Stimulated activated CD8-positive, alpha-beta memory T cell treated with anti-CD3 and anti-CD28 coated beads, Interleukin-7, amount 100 ng/mL, for 4 hours (primary cell): ENCODE results near the gene ZNF480.
A peak's percentile ranks its signal among the peaks of the same experiment; 100 is the strongest.
"Not testable (repeated sequence)": the region's sequence is repeated elsewhere in the genome, so short reads cannot be mapped to it uniquely, and the experiment has no call there.

Source experiments
- DNase-seq, 2 donors: peaks; one replicate each; pipeline ENCODE4 v3.0.0-alpha.2; 2020; ENCODE audit warnings: low read depth in 2 of 2

ZNF480 gene

DNA sequence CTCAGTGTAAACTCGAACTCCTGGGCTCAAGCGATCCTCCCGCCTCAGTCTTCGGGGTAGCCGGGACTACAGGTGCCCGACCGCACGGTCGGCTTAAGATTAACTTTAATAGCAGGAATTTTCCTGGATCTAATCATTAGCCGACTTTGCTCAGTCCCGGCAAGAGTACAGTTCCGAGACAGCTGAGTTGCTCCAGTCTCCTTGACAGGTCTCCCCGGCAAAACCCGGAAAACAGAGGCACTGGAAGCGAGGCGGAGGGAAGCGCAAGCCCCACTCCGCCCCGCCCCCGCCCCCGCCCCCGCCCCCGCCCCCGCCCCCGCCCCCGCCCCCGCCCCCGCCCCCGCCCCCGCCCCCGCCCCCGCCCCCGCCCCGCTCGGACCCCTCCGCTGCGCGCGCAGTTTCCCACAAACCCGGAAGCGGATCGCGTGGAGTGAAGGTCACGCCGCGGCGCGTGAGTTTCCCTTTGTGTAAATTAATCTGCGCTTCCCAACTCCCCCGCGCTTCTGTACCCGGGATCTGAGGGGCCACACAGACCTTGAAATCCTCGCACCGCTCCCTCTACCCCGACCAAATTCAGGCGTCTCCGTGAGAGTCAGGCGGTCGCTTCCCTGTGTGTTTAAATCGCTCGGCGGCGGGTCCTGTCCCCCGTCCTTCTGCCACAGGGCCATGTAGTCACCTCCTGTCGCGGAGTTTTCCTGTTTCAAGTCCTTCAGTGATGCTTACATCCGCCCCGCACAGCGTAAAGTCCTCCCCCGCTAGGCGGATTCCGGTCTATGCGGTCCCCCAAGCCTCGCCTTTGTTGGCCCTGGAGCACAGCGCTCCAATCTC lies at the start of gene ZNF480:
TSS of gene ZNF480 (plus strand) at position 397 of the 828 bp plus-strand sequence. CDS start 3,244 bp downstream, outside the sequence.
- DNase-seq: peak; percentile 69 to 78

GRCh38 chr19:52248241-52248640 lies 48.7 kb upstream of the ZNF480 start:
- DNase-seq: peak; percentile 38 to 56

GRCh38 chr19:52258426-52258825 lies 38.5 kb upstream of the ZNF480 start:
- DNase-seq: no peak

DNA sequence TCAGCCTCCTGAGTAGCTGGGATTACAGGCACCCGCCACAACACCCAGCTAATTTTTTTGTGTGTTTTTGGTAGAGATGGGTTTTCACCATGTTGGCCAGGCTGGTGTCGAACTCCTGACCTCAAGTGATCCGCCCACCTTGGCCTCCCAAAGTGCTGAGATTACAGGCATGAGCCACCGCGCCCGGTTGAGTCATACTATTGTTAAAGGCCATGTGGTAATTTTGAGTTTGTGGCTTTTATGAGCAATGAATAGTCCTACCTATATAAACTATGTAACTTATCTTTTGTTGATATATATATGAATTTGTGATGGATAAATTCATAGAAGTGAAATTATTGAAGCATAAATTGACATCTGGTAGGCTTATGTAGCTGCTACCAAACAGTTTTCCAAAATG lies 31.4 kb upstream of the ZNF480 start:
- DNase-seq: not testable (repeated sequence)

- peak; percentile 91 to 96 for DNase-seq
These were observed 27.4 kb upstream of the ZNF480 start, which contains the start of gene ZNF766 for GRCh38 chr19:52269338-52270261. Gene ZNF766 (plus strand): TSS chr19:52269587. CDS start chr19:52269614, 27 bp downstream.

GRCh38 chr19:52270266-52270885 lies 26.6 kb upstream of the ZNF480 start:
- DNase-seq: no peak

DNA sequence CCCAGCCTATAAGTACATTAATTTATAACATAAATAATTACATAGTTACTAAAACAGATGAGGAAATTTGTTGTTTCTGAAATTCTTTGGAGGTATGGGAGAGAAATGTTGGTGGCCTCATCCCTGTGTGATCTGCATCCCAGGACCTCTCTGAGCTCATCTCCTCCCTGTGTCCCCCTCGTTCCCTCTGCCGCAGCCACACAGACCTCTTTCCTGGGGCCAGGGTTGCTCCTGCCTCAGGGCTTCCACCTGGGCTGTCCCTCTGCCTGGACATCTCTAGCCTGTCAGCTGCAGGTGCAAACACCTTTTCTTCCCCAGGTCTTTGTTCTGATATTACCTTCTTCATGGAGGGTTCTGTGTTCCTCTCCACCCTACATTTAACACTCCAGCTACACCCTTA lies 23.7 kb upstream of the ZNF480 start:
- DNase-seq: no peak

DNA sequence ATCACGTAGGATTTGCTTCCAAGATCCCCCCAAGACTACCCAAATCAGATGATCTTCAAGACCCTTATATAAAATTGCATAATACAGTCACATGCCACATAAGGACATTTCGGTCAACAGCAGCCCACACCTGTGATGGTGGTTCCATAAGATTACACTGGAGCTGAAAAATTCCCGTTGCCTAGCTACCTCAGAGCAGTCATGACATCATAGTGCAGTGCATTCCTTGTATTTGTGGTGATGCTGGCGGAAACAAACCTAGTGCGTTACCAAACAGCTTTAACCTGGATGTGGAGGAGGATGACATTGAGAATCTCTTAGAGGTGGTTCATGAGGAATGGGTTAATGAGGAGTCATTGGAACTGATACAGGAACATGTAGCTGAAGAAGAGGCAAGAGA lies 22.8 kb upstream of the ZNF480 start:
- DNase-seq: no peak

GRCh38 chr19:52275988-52276387 lies 21.0 kb upstream of the ZNF480 start:
- DNase-seq: no peak

GRCh38 chr19:52277471-52277870 lies 19.5 kb upstream of the ZNF480 start:
- DNase-seq: no peak

DNA sequence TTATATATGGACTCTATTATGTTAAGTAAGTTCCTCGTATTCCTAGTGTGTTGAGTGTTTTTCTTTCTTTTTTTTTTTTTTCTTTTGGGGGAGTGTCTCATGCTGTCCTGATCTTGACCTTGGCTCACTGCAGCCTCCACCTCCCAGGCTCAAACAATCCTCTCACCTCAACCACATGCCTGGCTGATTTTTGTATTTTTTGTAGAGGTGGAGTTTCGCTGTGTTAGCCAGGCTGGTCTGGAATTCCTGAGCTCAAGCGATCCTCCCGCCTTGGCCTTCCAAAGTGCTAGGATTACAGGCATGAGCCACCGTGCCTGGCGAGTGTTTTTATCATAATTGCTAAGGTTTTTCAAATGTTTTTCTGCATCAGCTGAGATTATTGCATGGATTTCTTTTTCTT lies 10.7 kb upstream of the ZNF480 start:
- DNase-seq: no peak

- no peak for DNase-seq
These were observed 5.2 kb upstream of the ZNF480 start for GRCh38 chr19:52291781-52292180.

DNA sequence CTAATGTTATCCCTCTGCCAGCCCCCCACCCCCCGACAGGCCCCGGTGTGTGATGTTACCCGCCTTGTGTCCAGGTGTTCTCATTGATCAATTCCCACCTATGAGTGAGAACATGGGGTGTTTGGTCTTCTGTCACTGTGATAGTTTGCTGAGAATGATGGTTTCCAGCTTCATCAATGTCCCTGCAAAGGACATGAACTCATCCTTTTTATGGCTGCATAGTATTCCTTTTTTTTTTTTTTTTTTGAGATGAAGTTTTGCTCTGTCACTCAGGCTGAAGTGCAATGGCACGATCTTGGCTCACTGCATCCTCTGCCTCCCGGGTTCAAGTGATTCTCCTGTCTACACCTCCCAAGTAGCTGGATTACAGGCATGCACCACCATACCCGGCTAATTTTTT lies 4.0 kb upstream of the ZNF480 start:
- not testable (repeated sequence) for DNase-seq

DNA sequence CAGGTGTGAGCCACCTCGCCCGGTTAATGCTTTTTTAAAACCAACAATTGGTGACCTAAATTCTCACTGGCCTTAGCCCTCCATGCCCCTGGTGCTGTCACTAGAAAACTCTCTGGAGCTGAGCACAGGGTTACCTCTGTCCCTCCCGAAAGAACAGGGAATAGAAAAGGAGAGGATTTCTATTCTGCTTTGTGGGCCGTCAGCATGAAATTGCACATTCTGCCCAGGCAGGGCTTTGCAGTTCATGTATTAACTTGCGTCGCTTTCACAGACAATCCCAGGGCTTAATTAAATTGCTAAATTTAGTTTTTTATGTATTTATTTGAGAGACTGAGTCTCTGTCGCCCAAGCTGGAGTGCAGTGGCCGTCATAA lies 583 bp upstream of the ZNF480 start:
- DNase-seq: no peak

DNA sequence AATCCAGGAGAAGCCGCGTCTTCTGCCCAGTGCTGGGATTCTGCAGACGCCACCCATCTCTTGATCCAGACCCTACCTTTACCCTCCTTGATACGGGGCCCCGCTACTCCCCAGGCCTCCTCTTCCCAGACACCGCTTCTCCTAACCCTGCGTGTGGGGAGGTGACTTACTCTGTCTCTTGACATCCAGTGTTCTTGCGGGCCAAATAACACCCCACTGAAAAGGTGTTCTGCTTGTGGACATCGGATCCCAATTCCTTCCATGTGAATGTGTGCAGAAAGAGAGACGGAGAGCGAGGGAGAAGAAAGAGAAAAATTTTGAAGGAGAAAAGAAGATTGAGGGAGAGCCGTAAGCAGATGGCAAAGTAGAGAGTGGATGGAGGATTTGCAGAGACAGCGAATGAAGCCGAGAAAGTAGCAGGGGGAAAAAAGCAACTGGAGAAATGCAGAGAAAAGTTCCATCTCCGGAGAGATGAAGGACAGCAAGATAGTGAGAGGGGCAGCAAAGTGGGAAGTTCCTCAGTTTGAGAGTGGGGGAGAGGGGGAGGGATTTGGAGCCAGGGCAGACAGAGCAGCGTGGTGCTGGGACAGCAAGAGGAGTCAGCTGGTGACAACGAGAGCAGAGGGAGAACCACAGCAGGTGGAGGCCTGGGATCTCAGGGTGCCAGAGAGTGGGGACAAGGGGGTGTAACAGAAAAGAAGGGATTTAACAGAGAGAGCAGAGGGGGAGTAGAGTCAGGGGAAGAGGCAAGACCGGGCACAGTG lies 814 bp downstream of the ZNF480 start:
- no peak for DNase-seq

GRCh38 chr19:52307275-52307674 lies 10.3 kb downstream of the ZNF480 start:
- no peak for DNase-seq

DNA sequence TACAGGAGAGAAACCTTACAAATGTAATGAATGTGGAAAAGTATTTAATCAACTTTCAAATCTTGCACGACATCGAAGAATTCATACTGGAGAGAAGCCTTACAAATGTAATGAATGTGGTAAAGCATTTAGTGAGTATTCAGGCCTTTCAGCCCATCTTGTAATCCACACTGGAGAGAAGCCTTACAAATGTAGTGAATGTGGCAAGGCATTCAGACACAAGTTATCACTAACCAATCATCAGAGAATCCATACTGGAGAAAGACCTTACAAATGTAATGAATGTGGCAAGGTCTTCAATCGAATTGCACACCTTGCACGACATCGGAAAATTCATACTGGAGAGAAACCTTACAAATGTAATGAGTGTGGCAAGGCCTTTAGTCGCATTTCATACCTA lies 25.5 kb downstream of the ZNF480 start:
- no peak for DNase-seq

GRCh38 chr19:52331757-52332156 lies 34.8 kb downstream of the ZNF480 start:
- DNase-seq: no peak

- no peak for DNase-seq
These were observed 38.8 kb downstream of the ZNF480 start for GRCh38 chr19:52335768-52336116.

DNA sequence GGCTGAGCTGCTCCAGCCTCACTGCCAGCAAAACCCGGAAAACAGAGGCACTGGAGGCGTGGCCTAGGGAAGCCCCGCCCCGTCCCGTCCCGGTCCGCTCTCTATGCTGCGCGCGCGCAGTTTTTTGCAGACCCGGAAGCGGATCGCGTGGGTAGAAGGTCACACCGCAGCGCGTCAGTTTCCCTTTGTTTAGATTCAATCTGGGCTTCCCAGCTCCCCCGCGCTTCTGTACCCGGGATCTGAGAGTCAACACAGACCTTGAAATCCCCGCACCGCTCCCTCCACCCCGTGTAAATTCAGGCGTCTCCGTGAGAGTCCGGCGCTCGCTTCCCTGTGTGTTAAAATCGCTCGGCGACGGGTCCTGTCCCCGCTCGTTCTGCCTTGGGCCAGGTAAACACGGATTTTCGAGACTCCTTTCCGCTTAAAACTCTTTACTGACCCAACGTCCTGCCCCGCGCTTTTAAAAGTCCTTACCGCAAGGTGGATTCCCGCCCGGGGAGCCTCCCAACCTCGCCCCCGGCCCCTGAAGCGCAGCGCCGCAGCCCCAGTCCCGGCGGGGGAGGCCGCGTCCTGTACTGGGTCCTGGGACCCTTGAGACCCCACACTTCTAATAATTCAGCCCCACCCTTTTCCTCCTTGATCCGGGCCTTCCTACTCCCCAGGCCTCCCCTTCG lies 39.3 kb downstream of the ZNF480 start, which contains the start of gene ZNF610:
TSS of gene ZNF610 (plus strand) at position 127 of the 674 bp plus-strand sequence. CDS start 12,930 bp downstream, outside the sequence.
- DNase-seq: peak; percentile 76 to 78
